ENCODE measurements around the gene SMOC2.
"Not testable (repeated sequence)": the region's sequence is repeated elsewhere in the genome, so short reads cannot be mapped to it uniquely, and the experiment has no call there.

SMOC2 gene

GRCh38 chr6:168524571-168525001, 83.6 kb downstream of the SMOC2 start:
- DNase-seq: no peak

GRCh38 chr6:168525114-168525513, 84.1 kb downstream of the SMOC2 start:
- DNase-seq: no peak

DNA sequence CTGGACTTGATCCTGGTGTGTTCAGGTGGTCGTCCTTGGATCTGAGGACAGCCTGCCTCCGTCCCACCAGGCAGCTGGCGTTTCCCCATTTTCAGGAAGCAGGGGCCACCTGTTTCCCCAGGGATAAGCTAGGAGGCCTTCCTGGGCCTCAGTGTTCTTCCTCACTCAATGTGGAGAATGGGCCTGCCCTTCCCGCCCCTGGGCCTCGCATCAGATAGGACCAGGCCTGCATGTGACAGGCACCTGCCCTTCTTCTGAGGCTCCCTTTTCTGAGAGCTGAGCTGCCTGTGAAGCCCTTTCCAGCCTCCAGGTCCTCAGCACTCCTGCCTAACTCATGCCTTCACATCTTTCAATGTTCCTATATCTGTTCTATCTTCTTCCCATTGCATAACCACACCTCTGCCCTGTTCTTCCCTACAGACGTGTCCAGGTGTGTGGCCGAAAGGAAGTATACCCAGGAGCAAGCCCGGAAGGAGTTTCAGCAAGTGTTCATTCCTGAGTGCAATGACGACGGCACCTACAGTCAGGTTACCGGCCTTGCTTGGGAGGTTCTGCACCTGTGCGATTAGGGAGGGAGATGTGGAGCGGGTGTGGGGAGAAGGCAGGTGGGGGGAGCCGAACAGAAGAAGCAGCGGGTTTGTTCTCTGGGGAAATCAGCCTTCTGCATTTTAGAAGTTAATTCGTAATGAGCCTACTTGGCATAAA, 85.1 kb downstream of the SMOC2 start:
- DNase-seq: no peak

DNA sequence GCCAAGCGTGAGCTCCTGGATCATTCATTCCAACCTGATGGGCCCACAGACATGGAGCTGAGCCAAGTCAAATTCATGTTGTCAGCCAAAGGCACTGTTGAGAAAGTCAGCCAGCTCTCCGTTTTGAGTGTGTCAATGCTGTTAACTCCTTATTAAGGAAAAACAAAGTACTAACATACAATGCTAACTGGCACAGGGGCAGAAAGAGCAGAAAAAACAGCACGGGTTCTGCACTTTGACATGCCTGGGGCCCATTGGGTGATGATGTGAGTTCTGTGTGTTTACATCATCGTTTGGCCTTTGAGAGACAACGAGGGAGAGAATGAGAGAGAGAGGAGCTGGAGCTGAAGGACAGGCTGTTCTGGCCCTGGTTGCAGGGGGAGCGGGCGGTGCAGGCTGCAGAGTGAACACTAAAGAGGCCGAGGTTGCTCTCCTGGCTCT, 85.9 kb downstream of the SMOC2 start:
- DNase-seq: no peak

GRCh38 chr6:168527451-168528210, 86.6 kb downstream of the SMOC2 start:
- no peak for DNase-seq

- DNase-seq: no peak
These were observed 87.6 kb downstream of the SMOC2 start for GRCh38 chr6:168528474-168529095.

DNA sequence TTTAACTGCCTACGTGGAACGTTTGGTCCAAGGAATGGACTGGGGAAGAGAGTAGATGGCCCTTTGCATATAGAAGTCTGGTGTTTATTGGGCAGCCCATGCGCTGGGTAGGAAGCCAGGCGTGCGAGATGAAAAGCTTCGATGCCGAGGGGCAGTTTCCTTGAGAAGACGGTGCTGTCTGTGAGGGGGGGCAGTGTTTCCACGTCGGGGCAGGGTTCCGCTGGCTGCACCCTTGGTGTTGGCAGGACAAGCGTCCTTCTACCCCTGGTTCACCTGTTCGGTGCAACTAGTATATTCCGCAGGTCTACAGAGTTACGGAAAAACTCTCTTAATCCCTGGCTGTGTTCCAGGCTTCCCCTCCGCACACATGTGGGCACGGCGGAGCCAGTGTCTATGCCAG, 88.2 kb downstream of the SMOC2 start:
- no peak for DNase-seq

DNA sequence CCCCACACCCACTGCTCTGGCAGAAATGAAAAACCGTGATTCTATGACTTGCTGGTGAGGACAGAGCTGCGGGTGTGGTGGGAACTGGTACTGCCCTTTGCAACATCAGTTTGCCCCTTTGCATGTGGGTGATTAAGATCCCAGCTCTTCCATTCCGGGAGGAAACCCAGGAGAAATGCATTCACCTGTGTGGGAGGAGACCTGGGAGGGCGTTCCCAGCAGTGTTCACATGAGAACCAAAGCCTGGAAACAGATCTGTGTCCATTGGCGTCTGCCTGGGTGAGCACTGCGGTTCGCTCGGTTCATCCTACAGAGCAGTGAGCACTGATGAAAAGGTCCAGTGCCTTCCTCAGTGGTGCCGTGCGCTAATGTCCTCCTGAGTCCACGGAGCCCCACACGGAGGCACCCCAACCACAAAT, 89.7 kb downstream of the SMOC2 start:
- DNase-seq: no peak

GRCh38 chr6:168532070-168532469, 91.1 kb downstream of the SMOC2 start:
- no peak for DNase-seq

DNA sequence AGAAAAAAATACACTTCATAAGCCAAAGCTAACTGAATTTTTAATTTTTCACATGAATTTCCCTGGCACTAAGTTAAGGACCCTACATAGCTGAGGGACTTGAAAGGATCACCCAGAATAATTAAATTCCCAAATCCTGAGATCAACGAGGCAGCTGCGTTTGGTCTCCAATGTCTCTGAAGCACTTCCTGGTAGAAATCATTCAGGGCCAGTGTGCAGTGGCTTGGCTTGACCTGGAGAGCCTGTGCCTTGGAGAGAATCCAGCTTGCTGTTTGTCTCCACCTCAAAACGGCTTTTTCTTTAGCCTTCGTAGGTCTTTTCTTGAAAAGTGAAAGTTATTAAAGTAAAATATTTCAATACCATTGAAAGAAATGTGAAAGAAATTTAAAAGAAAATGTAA, 92.4 kb downstream of the SMOC2 start:
- no peak for DNase-seq

DNA sequence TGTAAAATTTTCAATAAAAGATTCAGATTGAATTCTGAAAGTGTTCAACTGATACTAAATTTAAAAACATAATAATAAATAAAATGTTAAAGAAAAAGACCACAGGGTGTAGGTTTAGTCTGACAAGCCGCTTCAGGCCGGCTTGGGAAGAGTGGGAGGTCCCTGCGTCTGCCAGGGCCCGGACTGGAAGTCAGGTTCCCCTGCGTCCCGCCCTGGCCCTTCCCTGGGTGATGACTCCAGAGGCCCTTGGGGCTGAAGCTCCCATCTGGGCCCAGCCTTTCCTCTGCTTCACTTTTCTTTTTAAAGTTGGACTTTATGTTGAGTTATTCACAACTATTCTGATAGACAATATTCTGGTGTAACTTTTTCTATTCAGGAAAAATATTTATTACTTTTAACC, 93.3 kb downstream of the SMOC2 start:
- DNase-seq: no peak

DNA sequence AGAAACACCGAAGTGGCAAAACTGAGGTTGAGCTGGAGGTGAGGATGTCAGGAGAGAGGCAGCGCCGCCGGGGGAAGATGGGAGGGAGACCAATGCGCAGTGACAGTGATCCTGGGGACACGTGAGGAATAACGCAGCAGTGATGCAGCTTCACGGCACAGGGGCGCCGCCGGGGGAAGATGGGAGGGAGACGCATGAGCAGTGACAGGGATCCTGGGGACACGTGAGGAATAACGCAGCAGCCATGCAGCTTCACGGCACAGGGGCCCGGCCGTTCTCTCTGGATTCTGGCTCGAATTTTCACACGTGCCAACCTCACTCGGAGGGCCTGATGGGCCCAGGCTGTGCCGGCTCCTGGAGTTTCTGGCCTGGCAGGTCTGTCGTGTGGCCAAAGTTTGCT, 94.7 kb downstream of the SMOC2 start:
- no peak for DNase-seq

GRCh38 chr6:168536196-168536595, 95.2 kb downstream of the SMOC2 start:
- no peak for DNase-seq

DNA sequence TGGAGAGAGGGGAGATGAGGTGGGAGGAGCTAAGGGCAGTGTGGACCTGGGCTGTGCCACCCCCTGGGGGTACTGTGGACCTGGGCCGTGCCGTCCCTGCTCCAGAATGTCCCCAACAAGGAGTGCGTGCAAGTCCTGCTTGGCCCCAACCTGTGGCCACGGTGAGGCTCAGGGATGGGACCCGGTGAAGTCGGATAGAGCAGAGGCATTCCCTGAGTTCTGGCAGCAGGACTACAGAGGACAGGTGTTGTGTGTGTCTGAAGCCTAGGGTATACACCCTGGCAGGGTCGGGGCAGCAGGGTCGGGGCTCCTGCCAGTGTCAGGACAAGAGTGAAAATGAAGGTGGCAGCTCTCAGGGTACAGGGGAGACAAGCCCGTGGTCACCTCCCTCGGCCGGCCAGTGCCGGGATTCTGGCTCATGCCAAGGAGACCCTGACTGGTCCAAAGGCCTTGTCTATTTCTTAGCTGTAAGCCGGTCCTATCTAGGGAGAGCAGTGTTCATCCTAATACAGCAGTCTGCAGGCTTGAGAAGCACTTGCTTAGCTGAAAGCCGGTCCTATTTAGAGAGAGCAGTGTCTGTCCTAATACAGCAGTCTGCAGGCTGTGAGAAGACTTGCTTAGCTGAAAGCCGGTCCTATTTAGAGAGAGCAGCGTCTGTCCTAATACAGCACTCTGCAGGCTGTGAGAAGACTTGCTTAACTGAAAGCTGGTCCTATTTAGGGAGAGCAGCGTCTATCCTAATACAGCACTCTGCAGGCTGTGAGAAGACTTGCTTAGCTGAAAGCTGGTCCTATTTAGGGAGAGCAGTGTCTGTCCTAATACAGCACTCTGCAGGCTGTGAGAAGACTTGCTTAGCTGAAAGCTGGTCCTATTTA, 95.9 kb downstream of the SMOC2 start:
- DNase-seq: no peak

- no peak for DNase-seq
These were observed 96.5 kb downstream of the SMOC2 start for GRCh38 chr6:168537540-168537884.

DNA sequence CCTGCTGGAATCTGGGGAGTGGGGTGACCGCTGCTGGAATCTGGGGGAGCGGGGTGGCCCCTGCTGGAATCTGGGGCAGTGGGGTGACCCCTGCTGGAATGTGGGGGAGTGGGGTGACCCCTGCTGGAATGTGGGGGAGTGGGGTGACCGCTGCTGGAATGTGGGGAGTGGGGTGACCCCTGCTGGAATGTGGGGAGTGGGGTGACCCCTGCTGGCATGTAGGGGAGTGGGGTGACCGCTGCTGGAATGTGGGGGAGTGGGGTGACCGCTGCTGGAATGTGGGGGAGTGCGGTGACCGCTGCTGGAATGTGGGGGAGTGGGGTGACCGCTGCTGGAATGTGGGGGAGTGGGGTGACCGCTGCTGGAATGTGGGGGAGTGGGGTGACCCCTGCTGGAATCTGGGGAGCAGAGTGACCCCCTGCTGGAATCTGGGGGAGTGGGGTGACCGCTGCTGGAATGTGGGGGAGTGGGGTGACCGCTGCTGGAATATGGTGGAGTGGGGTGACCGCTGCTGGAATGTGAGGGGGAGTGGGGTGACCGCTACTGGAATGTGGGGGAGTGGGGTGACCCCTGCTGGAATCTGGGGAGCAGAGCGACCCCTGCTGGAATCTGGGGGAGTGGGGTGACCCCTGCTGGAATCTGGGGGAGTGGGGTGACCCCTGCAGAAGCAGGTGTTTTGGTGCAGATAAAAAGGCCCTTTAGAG, 97.4 kb downstream of the SMOC2 start:
- DNase-seq: not testable (repeated sequence)

GRCh38 chr6:168538892-168539811, 98.2 kb downstream of the SMOC2 start:
- no peak for DNase-seq

- no peak for DNase-seq
These were observed 99.8 kb downstream of the SMOC2 start for GRCh38 chr6:168540713-168541291.

DNA sequence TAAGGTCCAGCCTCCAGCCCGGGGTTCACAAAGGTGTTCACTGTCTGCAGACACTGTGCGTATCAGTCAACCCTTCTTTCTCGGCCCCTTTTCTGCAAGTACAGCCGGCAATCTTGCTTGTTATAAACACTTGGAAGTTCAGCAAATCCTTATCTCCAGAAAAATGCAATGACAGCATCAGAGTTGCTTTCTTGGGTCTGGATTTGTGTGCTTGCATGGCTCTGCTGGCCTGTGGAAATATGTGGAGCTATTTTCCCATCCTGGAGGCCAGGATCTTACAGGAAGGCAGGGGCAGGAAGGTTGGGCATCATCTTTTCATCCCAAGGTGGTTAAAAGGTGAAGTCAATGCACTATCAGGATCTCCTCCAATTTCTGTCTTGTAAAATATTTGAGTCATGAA, 100.3 kb downstream of the SMOC2 start:
- DNase-seq: no peak

GRCh38 chr6:168542301-168542700, 101.3 kb downstream of the SMOC2 start:
- DNase-seq: no peak

GRCh38 chr6:168545428-168545827, 104.4 kb downstream of the SMOC2 start:
- no peak for DNase-seq
